HepG2 (cell line): ENCODE data around the gene ATP23. TPM values are rescaled to one million over a fixed set of nuclear protein-coding genes. Genes with fewer than 3 reads are reported as not detected.

Experiments used
- ATAC-seq: fragments of 200-7000 bp; cut with Tn5 transposase; 3 replicates; pipeline ENCODE4 v1.9.1; 2020; ENCODE audit warnings: mild to moderate bottlenecking, moderate library complexity
- BruUV-seq: library from RNA; stranded (reverse); fragments of 400-500 nt; replicated peaks from 2 replicates; lab custom pipeline; 2021; lab: Mats Ljungman, UMichigan
- CTCF ChIA-PET: fragments of 300-600 bp; formaldehyde crosslinking; extraction: SDS; loops from one replicate; lab custom pipeline; 2021; ENCODE audit warnings: low total read pairs, inconsistent platforms, low intra/inter-chr PET ratio; lab: Yijun Ruan, JAX
- POLR2A ChIA-PET: fragments of 350-600 bp; sonication (Branson Sonifier 250); formaldehyde crosslinking; loops from one replicate; lab custom pipeline; 2020; ENCODE audit warnings: antibody characterized with exemption, inconsistent platforms; lab: Yijun Ruan, JAX
- DNase-seq: peaks from one replicate; pipeline ENCODE4 v3.0.0-alpha.2; 2015; ENCODE audit warnings: low spot score
- FAIRE-seq: peaks from 3 replicates; lab custom pipeline; 2011; peaks lifted over from hg19 to GRCh38; lab: Jason Lieb, UNC
- H2AFZ ChIP-seq: one replicate; pipeline ENCODE4 v1.6.1; 2011; ENCODE audit warnings: low read length, inconsistent platforms
- H3K27ac ChIP-seq: fragments of 300-600 bp; 3 replicates; pipeline ENCODE4 v1.8.0; 2011; ENCODE audit warnings: mixed run types, mild to moderate bottlenecking, mixed read lengths, low read length, inconsistent platforms; ENCODE audit not compliant: insufficient read depth; ENCODE audit errors: extremely low read length
- H3K27me3 ChIP-seq, 2 experiments: fragments of 200-600 bp in 1 of 2; 2 replicates in 1 of 2; 3 replicates in 1 of 2; pipeline versions ENCODE4 v1.6.0 to v1.8.0; 2011; ENCODE audit warnings: low read length in 2 of 2, mild to moderate bottlenecking in 2 of 2, moderate library complexity in 2 of 2, inconsistent platforms in 1 of 2; ENCODE audit not compliant: insufficient read depth in 2 of 2, control insufficient read depth in 1 of 2
- H3K36me3 ChIP-seq, 2 experiments: fragments of 200-600 bp in 1 of 2; replicated peaks in 1 of 2; 2 replicates in 1 of 2; 3 replicates in 1 of 2; pipeline versions ENCODE4 v1.5.1 to v1.8.0; 2011; ENCODE audit warnings: low read length in 2 of 2, inconsistent platforms in 1 of 2; ENCODE audit not compliant: insufficient read depth in 2 of 2, control insufficient read depth in 1 of 2
- H3K4me1 ChIP-seq: 2 replicates; pipeline ENCODE4 v1.5.1; 2012; ENCODE audit warnings: low read length, inconsistent platforms; ENCODE audit not compliant: insufficient read depth
- H3K4me2 ChIP-seq: 2 replicates; pipeline ENCODE4 v1.6.0; 2011; ENCODE audit warnings: low read depth, low read length, inconsistent platforms
- H3K4me3 ChIP-seq, 3 experiments: fragments of 200-600 bp in 1 of 3; sonication (generic), shearing (Covaris generic) in 1 of 3; replicated peaks in 1 of 3; 2 replicates each; pipeline ENCODE4 v1.5.1; 2011 to 2016; ENCODE audit warnings: low read length in 3 of 3, inconsistent platforms in 2 of 3, low read depth in 2 of 3, mild to moderate bottlenecking in 2 of 3, control low read depth in 1 of 3, mixed read lengths in 1 of 3; ENCODE audit not compliant: insufficient read depth in 1 of 3
- H3K79me2 ChIP-seq: one replicate; pipeline ENCODE4 v1.6.1; 2011; ENCODE audit warnings: low read length, inconsistent platforms; ENCODE audit not compliant: insufficient read depth
- H3K9ac ChIP-seq: 2 replicates; pipeline ENCODE4 v1.6.0; 2011; ENCODE audit warnings: mild to moderate bottlenecking, low read depth, low read length, inconsistent platforms; ENCODE audit not compliant: insufficient read depth
- H3K9me3 ChIP-seq: 2 replicates; pipeline ENCODE4 v1.5.1; 2012; ENCODE audit warnings: mild to moderate bottlenecking, low read length
- H4K20me1 ChIP-seq: 2 replicates; pipeline ENCODE4 v1.6.0; 2011; ENCODE audit warnings: inconsistent platforms, mild to moderate bottlenecking, low read length, moderate library complexity; ENCODE audit not compliant: insufficient read depth
- IKZF4 ChIP-seq: sonication (generic); formaldehyde crosslinking; IDR thresholded peaks from 2 replicates; pipeline ENCODE4 v1.5.1; 2020; ENCODE audit warnings: borderline replicate concordance, mild to moderate bottlenecking, low read depth, missing genetic modification reagents; ENCODE audit errors: not compliant biosample characterization
- NBN ChIP-seq: fragments of 450-650 bp; conservative IDR thresholded peaks from 2 replicates; pipeline ENCODE4 v1.6.1; 2017
- PPARG ChIP-seq: conservative IDR thresholded peaks from 2 replicates; pipeline ENCODE4 v1.6.1; 2016; ENCODE audit warnings: missing biosample characterization, missing genetic modification reagents
- RARA ChIP-seq: IDR thresholded peaks from 2 replicates; pipeline ENCODE4 v1.6.1; 2016; ENCODE audit warnings: missing genetic modification reagents, missing compliant biosample characterization
- RFX5 ChIP-seq: IDR thresholded peaks from 2 replicates; pipeline ENCODE4 v1.6.1; 2011; ENCODE audit warnings: low read depth, low read length, improper control_type of control experiment
- RXRB ChIP-seq: IDR thresholded peaks from 2 replicates; pipeline ENCODE4 v1.6.1; 2016; ENCODE audit warnings: borderline replicate concordance, missing genetic modification reagents, missing compliant biosample characterization
- SALL2 ChIP-seq: sonication (generic); formaldehyde crosslinking; IDR thresholded peaks from 2 replicates; pipeline ENCODE4 v1.8.1; 2023; ENCODE audit warnings: mild to moderate bottlenecking, missing genetic modification reagents, inconsistent platforms
- ZKSCAN1 ChIP-seq: fragments of 150-350 bp; IDR thresholded peaks from 2 replicates; pipeline ENCODE4 v1.6.1; 2014; ENCODE audit warnings: low read length
- ZNF10 ChIP-seq: sonication (generic); formaldehyde crosslinking; IDR thresholded peaks from 2 replicates; pipeline ENCODE4 v1.4.0; 2020; ENCODE audit warnings: mild to moderate bottlenecking, low read depth, missing genetic modification reagents, borderline replicate concordance
- ZNF180 ChIP-seq: sonication (generic); formaldehyde crosslinking; IDR thresholded peaks from 2 replicates; pipeline ENCODE4 v1.4.0; 2020; ENCODE audit warnings: low read depth, missing genetic modification reagents, borderline replicate concordance
- ZNF674 ChIP-seq: sonication (generic); formaldehyde crosslinking; IDR thresholded peaks from 2 replicates; pipeline ENCODE4 v1.5.0; 2020; ENCODE audit warnings: low read depth, mild to moderate bottlenecking, missing genetic modification reagents
- WGBS: methylation state at CpG from one replicate; pipeline ENCODE4 v1.1.6; 2017; ENCODE audit warnings: low lambda C conversion rate; 5-methylcytosine and 5-hydroxymethylcytosine counted together
- in situ Hi-C: cut with HindIII; loops from 2 replicates; pipeline ENCODE4 v1.10.0; 2017; ENCODE audit warnings: low pct_unique_long_range_greater_than_20kb; ENCODE audit not compliant: extremely low pct_ligation_motif_present
- intact Hi-C: fragments of 100-400 bp; cut with micrococcal nuclease; formaldehyde crosslinking; loops from one replicate; pipeline ENCODE4 v1.10.0; 2022; ENCODE audit not compliant: unreplicated experiment
- polyA plus RNA-seq, 8 experiments: library from polyadenylated mRNA; depleted of rRNA in 3 of 8; stranded (reverse) in 7 of 8; unstranded in 1 of 8; fragments of >200 nt; fragmentation: Illumina TruSeq in 4 of 8; extraction: Trizol in 4 of 8; gene quantifications; 2 replicates each; pipeline versions ENCODE4 v1.2.1 to v1.2.3, GENCODE V29; 2011 to 2016; ENCODE audit warnings: low read depth in 4 of 8, missing spikeins in 1 of 8, mixed read lengths in 1 of 8; ENCODE audit not compliant: insufficient read depth in 1 of 8
- total RNA-seq, 5 experiments: library from RNA; depleted of rRNA; stranded (reverse); fragments of >200 nt; fragmentation: Illumina TruSeq; extraction: Trizol; gene quantifications; 2 replicates each; pipeline ENCODE4 v1.2.3, GENCODE V29; 2016; ENCODE audit warnings: low read depth in 1 of 5
- TF ChIP-seq, protein P1 (sequence below): IDR thresholded peaks from 2 replicates; pipeline ENCODE4 v1.6.1; 2016
- TF ChIP-seq, protein P2 (sequence below): sonication (generic); formaldehyde crosslinking; IDR thresholded peaks from 2 replicates; pipeline ENCODE4 v1.4.0; 2020; ENCODE audit warnings: mild to moderate bottlenecking, missing genetic modification reagents

Gene ATP23
- total and polyA plus RNA-seq, 2 of the 13 experiments (the other 11 are each of a cell fraction or from before 2014, with no cell fraction given) = 12.1 to 14.7 TPM

DNA sequence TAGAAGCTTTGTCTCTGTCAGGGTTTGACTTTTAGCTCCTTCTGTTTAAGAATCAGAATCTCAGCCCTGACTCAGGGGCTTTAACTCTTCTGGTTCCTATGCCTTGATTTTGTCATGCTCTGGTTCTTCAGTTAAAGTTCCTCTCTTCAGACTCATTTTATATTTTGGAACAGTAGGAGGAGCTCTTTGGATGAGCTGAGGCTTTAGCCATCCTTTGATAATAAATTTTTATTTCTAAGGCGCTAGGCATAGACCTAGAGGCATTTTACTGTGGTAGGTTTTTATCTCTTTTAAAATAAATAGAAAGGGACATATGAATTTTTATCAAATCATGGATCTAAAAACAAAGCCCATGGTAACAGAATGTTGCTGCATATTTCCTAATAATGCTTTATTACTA, 51.7 kb downstream of the ATP23 start:
- Histone ChIP-seq H3K27ac (no peak overlapping the region), H3K27me3 (no peaks in the 10 kb centered on the region), H3K79me2 (no peaks in the 10 kb centered on the region), H3K4me3 (no peak overlapping the region), H3K4me1 (no peaks in the 10 kb centered on the region), H3K9ac (no peak overlapping the region), H4K20me1 (no peaks in the 10 kb centered on the region), H3K4me2 (no peak overlapping the region), H3K9me3 (peaks cover 18% of the 10 kb centered on the region)
- WGBS = 0% methylated on average over 1 of the region's 1 CpG
- POLR2A ChIA-PET = no interaction called here
- no TSS peak for BruUV-seq
- FAIRE-seq = no peak
- intact Hi-C loops = no loop called here
- no peak for ATAC-seq
- CTCF ChIA-PET = no interaction called here
- TF ChIP-seq IKZF4 (CRISPR knock-in tag) = no peak
- no peak for TF ChIP-seq NBN
- no peak for TF ChIP-seq RXRB
- TF ChIP-seq, protein P1, sequence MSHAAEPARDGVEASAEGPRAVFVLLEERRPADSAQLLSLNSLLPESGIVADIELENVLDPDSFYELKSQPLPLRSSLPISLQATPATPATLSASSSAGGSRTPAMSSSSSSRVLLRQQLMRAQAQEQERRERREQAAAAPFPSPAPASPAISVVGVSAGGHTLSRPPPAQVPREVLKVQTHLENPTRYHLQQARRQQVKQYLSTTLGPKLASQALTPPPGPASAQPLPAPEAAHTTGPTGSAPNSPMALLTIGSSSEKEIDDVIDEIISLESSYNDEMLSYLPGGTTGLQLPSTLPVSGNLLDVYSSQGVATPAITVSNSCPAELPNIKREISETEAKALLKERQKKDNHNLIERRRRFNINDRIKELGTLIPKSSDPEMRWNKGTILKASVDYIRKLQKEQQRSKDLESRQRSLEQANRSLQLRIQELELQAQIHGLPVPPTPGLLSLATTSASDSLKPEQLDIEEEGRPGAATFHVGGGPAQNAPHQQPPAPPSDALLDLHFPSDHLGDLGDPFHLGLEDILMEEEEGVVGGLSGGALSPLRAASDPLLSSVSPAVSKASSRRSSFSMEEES (CRISPR knock-in tag) = no peak
- no peak for TF ChIP-seq PPARG (CRISPR knock-in tag)
- no peak for TF ChIP-seq ZNF10 (CRISPR knock-in tag)
- no peak for TF ChIP-seq ZNF180
- no peak for TF ChIP-seq SALL2 (CRISPR knock-in tag)
- no peak for TF ChIP-seq ZNF674 (CRISPR knock-in tag)
- TF ChIP-seq RARA (CRISPR knock-in tag) = no peak
- TF ChIP-seq, protein P2, sequence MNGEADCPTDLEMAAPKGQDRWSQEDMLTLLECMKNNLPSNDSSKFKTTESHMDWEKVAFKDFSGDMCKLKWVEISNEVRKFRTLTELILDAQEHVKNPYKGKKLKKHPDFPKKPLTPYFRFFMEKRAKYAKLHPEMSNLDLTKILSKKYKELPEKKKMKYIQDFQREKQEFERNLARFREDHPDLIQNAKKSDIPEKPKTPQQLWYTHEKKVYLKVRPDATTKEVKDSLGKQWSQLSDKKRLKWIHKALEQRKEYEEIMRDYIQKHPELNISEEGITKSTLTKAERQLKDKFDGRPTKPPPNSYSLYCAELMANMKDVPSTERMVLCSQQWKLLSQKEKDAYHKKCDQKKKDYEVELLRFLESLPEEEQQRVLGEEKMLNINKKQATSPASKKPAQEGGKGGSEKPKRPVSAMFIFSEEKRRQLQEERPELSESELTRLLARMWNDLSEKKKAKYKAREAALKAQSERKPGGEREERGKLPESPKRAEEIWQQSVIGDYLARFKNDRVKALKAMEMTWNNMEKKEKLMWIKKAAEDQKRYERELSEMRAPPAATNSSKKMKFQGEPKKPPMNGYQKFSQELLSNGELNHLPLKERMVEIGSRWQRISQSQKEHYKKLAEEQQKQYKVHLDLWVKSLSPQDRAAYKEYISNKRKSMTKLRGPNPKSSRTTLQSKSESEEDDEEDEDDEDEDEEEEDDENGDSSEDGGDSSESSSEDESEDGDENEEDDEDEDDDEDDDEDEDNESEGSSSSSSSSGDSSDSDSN = no peak
- no peak for TF ChIP-seq RFX5
- TF ChIP-seq ZKSCAN1 = no peak
- TF ChIP-seq, all 625 proteins: peak for 0
- Histone ChIP-seq H2AFZ (no peak overlapping the region), H3K36me3 (no peaks in the 10 kb centered on the region)
- no peak for DNase-seq
- in situ Hi-C loops = loop anchor here (25.0 kb wide), 2 partner anchors 444 to 1169 kb away; no protein-coding TSS in a partner anchor
